Spleen (tissue), 7 donors: ENCODE results near the gene UQCRC1.

Experiments used
- POLR2A ChIP-seq, 3 donors: fragments of 450-650 bp; IDR thresholded peaks; one replicate each; pipeline ENCODE4 v1.5.1; 2017; ENCODE audit warnings: antibody characterized with exemption in 3 of 3, mild to moderate bottlenecking in 1 of 3
- POLR2AphosphoS5 ChIP-seq, 3 donors: sonication (generic); formaldehyde crosslinking; IDR thresholded peaks; one replicate each; pipeline ENCODE4 v1.5.1; 2017; ENCODE audit warnings: antibody characterized with exemption in 3 of 3
- TF ChIP-seq, protein P1 (sequence below), 11 experiments: fragments of 200-600 bp in 7 of 11; fragments of 450-650 bp in 4 of 11; sonication (generic) in 4 of 11; IDR thresholded peaks in 8 of 11; conservative IDR thresholded peaks in 3 of 11; 1 replicate in 7 of 11; 2 replicates in 4 of 11; pipeline versions ENCODE4 v1.4.0 to v1.8.0; 2016 to 2021; ENCODE audit warnings: antibody characterized with exemption in 11 of 11, inconsistent platforms in 4 of 11, mild to moderate bottlenecking in 1 of 11
- donor health status: DM: no; HTN: no; CAD: no; lungs with moderate emphysema.
- donor health status: DM: no; HTN: no; CAD: no.
- donor health status: DM: no; HTN: no; CAD: no.

DNA sequence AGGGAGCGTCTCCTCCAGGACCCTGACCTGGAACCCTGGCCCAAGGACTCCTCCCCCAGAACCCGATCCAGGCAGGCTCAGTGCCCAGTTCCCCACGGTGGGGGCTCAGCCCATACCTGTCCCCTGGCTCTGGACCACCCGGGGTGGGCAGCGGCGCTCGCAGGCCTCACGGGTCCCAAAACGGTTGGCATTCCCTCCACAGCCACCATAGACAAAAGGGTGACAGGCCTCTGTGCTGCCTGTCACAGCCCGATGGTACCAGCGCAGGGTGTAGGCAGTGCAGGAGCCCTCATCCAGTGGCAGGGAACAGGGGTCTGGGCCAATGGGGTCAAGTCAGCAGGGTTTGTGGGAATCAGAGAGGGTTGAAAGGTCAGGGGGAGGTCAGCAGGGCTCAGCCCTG, 44.8 kb downstream of the UQCRC1 start:
- no peak for TF ChIP-seq POLR2AphosphoS5 (IDR thresholded peaks at IDR 0.05)
- TF ChIP-seq, protein P1, sequence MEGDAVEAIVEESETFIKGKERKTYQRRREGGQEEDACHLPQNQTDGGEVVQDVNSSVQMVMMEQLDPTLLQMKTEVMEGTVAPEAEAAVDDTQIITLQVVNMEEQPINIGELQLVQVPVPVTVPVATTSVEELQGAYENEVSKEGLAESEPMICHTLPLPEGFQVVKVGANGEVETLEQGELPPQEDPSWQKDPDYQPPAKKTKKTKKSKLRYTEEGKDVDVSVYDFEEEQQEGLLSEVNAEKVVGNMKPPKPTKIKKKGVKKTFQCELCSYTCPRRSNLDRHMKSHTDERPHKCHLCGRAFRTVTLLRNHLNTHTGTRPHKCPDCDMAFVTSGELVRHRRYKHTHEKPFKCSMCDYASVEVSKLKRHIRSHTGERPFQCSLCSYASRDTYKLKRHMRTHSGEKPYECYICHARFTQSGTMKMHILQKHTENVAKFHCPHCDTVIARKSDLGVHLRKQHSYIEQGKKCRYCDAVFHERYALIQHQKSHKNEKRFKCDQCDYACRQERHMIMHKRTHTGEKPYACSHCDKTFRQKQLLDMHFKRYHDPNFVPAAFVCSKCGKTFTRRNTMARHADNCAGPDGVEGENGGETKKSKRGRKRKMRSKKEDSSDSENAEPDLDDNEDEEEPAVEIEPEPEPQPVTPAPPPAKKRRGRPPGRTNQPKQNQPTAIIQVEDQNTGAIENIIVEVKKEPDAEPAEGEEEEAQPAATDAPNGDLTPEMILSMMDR (IDR thresholded peaks at IDR 0.05 in 8 of 11, conservative IDR thresholded peaks at IDR 0.05 in 3 of 11) = no peak
- no peak for TF ChIP-seq POLR2A (IDR thresholded peaks at IDR 0.05)
